Skeletal muscle satellite cell (primary cell): ENCODE data around the gene TEX14.

Source experiments
- H3K27me3 ChIP-seq: 2 replicates; pipeline ENCODE4 v1.7.0; 2013; ENCODE audit warnings: low read length; ENCODE audit not compliant: control insufficient read depth, insufficient read depth
- H3K36me3 ChIP-seq: 2 replicates; pipeline ENCODE4 v1.7.0; 2013; ENCODE audit warnings: mild to moderate bottlenecking, control low read depth, low read length; ENCODE audit not compliant: insufficient read depth
- H3K4me1 ChIP-seq: 2 replicates; pipeline ENCODE4 v1.7.0; 2013; ENCODE audit warnings: low read length; ENCODE audit not compliant: control insufficient read depth, insufficient read depth
- H3K4me2 ChIP-seq: 2 replicates; pipeline ENCODE4 v1.7.0; 2013; ENCODE audit warnings: mild to moderate bottlenecking, low read length
- H3K4me3 ChIP-seq: 2 replicates; pipeline ENCODE4 v1.7.0; 2013; ENCODE audit warnings: low read length
- H3K9ac ChIP-seq: 2 replicates; pipeline ENCODE4 v1.7.0; 2013; ENCODE audit warnings: mild to moderate bottlenecking, low read depth, low read length, moderate library complexity
- H3K9me3 ChIP-seq: replicated peaks from 2 replicates; pipeline ENCODE4 v1.7.0; 2013; ENCODE audit warnings: mild to moderate bottlenecking, control low read depth, low read length

The TEX14 gene

GRCh38 chr17:58530655-58531054 is 161.2 kb downstream of the TEX14 start:
- Histone ChIP-seq H3K4me2 (no peak overlapping the region), H3K4me1 (peaks cover 18% of the 10 kb centered on the region), H3K4me3 (no peak overlapping the region), H3K36me3 (no peaks in the 10 kb centered on the region), H3K27me3 (peaks cover 40% of the 10 kb centered on the region), H3K9me3 (no peaks in the 10 kb centered on the region), H3K9ac (no peak overlapping the region)

GRCh38 chr17:58529275-58529674 is 162.6 kb downstream of the TEX14 start:
- Histone ChIP-seq H3K4me3 (no peak overlapping the region), H3K4me1 (peaks cover 15% of the 10 kb centered on the region), H3K27me3 (peaks cover 36% of the 10 kb centered on the region), H3K36me3 (no peaks in the 10 kb centered on the region), H3K9ac (no peak overlapping the region), H3K4me2 (no peak overlapping the region), H3K9me3 (no peaks in the 10 kb centered on the region)

- no peak overlapping the region for H3K9ac ChIP-seq
- no peak overlapping the region for H3K4me3 ChIP-seq
- no peaks in the 10 kb centered on the region for H3K9me3 ChIP-seq
- H3K27me3 ChIP-seq, result peaks cover 36% of the 10 kb centered on the region
- H3K36me3 ChIP-seq, result no peaks in the 10 kb centered on the region
- no peak overlapping the region for H3K4me2 ChIP-seq
- peaks cover 14% of the 10 kb centered on the region for H3K4me1 ChIP-seq
Observed at GRCh38 chr17:58528443-58528842, 163.4 kb downstream of the TEX14 start.

- Histone ChIP-seq H3K9me3 (no peaks in the 10 kb centered on the region), H3K4me3 (no peak overlapping the region), H3K36me3 (no peaks in the 10 kb centered on the region), H3K4me2 (no peak overlapping the region), H3K4me1 (peaks cover 14% of the 10 kb centered on the region), H3K9ac (no peak overlapping the region), H3K27me3 (peaks cover 36% of the 10 kb centered on the region)
Observed at GRCh38 chr17:58527949-58528348, 163.9 kb downstream of the TEX14 start.

GRCh38 chr17:58527306-58527705 is 164.5 kb downstream of the TEX14 start:
- H3K4me3 ChIP-seq, result no peak overlapping the region
- peaks cover 14% of the 10 kb centered on the region for H3K4me1 ChIP-seq
- peaks cover 29% of the 10 kb centered on the region for H3K27me3 ChIP-seq
- no peak overlapping the region for H3K4me2 ChIP-seq
- H3K9me3 ChIP-seq, result no peaks in the 10 kb centered on the region
- no peak overlapping the region for H3K9ac ChIP-seq
- no peaks in the 10 kb centered on the region for H3K36me3 ChIP-seq

GRCh38 chr17:58525239-58525638 is 166.6 kb downstream of the TEX14 start:
- peaks cover 15% of the 10 kb centered on the region for H3K27me3 ChIP-seq
- H3K9me3 ChIP-seq, result no peaks in the 10 kb centered on the region
- H3K36me3 ChIP-seq, result no peaks in the 10 kb centered on the region
- H3K4me1 ChIP-seq, result peaks cover 11% of the 10 kb centered on the region
- H3K4me2 ChIP-seq, result peak overlapping the region; percentile 1
- no peak overlapping the region for H3K4me3 ChIP-seq
- peak overlapping the region; percentile 28 for H3K9ac ChIP-seq

GRCh38 chr17:58521680-58522079 is 170.2 kb downstream of the TEX14 start:
- H3K9me3 ChIP-seq, result no peaks in the 10 kb centered on the region
- no peak overlapping the region for H3K4me2 ChIP-seq
- peaks cover 23% of the 10 kb centered on the region for H3K4me1 ChIP-seq
- no peak overlapping the region for H3K4me3 ChIP-seq
- no peak overlapping the region for H3K9ac ChIP-seq
- H3K27me3 ChIP-seq, result no peaks in the 10 kb centered on the region
- no peaks in the 10 kb centered on the region for H3K36me3 ChIP-seq

- H3K9me3 ChIP-seq, result no peaks in the 10 kb centered on the region
Observed at GRCh38 chr17:58520843-58521430, 170.9 kb downstream of the TEX14 start.

GRCh38 chr17:58517928-58518609 is 173.8 kb downstream of the TEX14 start:
- Histone ChIP-seq H3K27me3 (no peaks in the 10 kb centered on the region), H3K4me3 (peak overlapping the region; percentile 79), H3K4me1 (peaks cover 21% of the 10 kb centered on the region), H3K9me3 (no peaks in the 10 kb centered on the region), H3K9ac (peak overlapping the region; percentile 86), H3K36me3 (no peaks in the 10 kb centered on the region), H3K4me2 (peak overlapping the region; percentile 92)

More at GRCh38 chr17:58520843-58521430, 170.9 kb downstream of the TEX14 start:
- no peak overlapping the region for H3K4me2 ChIP-seq
- H3K9ac ChIP-seq, result no peak overlapping the region
- no peaks in the 10 kb centered on the region for H3K36me3 ChIP-seq
- no peak overlapping the region for H3K4me3 ChIP-seq
- peaks cover 23% of the 10 kb centered on the region for H3K4me1 ChIP-seq
- H3K27me3 ChIP-seq, result no peaks in the 10 kb centered on the region

GRCh38 chr17:58517378-58517927 is 174.4 kb downstream of the TEX14 start:
- Histone ChIP-seq H3K9ac (peak overlapping the region; percentile 77), H3K4me3 (peak overlapping the region; percentile 76), H3K27me3 (no peaks in the 10 kb centered on the region), H3K36me3 (peaks cover 2% of the 10 kb centered on the region), H3K4me1 (peaks cover 21% of the 10 kb centered on the region), H3K9me3 (no peaks in the 10 kb centered on the region), H3K4me2 (peak overlapping the region; percentile 79)

GRCh38 chr17:58516644-58517377 is 175.0 kb downstream of the TEX14 start:
- Histone ChIP-seq H3K4me1 (peaks cover 21% of the 10 kb centered on the region), H3K9ac (peak overlapping the region; percentile 77), H3K27me3 (no peaks in the 10 kb centered on the region), H3K9me3 (no peaks in the 10 kb centered on the region), H3K36me3 (peaks cover 4% of the 10 kb centered on the region), H3K4me2 (peak overlapping the region; percentile 79), H3K4me3 (peak overlapping the region; percentile 76)
